Activated T-helper 1 cell treated with anti-CD3 and anti-CD28 coated beads, Interleukin-12 subunit alpha, Interleukin-12 subunit beta, Interleukin-2, Interleukin-4 antibody, amounts not matched to agents 30 ng/mL and 10 ng/mL and 1 ng/mL, durations not matched to agents 14 hours and 24 hours and 36 hours (primary cell): ENCODE data around the gene MBD3L2B. TPM values are rescaled to one million over a fixed set of nuclear protein-coding genes. Genes with fewer than 3 reads are reported as not detected.

Source experiments
- DNase-seq: peaks from one replicate; pipeline ENCODE4 v3.0.0; 2021; ENCODE audit warnings: low spot score
- H3K27ac Mint-ChIP-seq: one replicate; pipeline ENCODE4 v1.8.0; 2021; ENCODE audit warnings: mild to moderate bottlenecking, mixed read lengths
- H3K27me3 Mint-ChIP-seq: one replicate; pipeline ENCODE4 v1.8.0; 2022; ENCODE audit warnings: mild to moderate bottlenecking, moderate library complexity, mixed read lengths; ENCODE audit not compliant: insufficient read depth
- H3K36me3 Mint-ChIP-seq: one replicate; pipeline ENCODE4 v1.8.0; 2021; ENCODE audit warnings: low read depth, mixed read lengths
- H3K4me1 Mint-ChIP-seq: one replicate; pipeline ENCODE4 v1.8.0; 2021; ENCODE audit warnings: low read depth, mixed read lengths
- H3K4me3 Mint-ChIP-seq: one replicate; pipeline ENCODE4 v1.8.0; 2021; ENCODE audit warnings: mild to moderate bottlenecking, moderate library complexity, mixed read lengths
- H3K9me3 Mint-ChIP-seq: one replicate; pipeline ENCODE4 v1.8.0; 2021; ENCODE audit warnings: mixed read lengths
- intact Hi-C: fragments of 100-400 bp; cut with micrococcal nuclease; formaldehyde crosslinking; loops from one replicate; pipeline ENCODE4 v1.15.1; 2024
- total RNA-seq: library from RNA; stranded (reverse); gene quantifications from 2 replicates; pipeline ENCODE4 v1.2.3, GENCODE V29; 2022

The MBD3L2B gene
- total RNA-seq, 1 donor from 2014 or later = not detected

GRCh38 chr19:7004313-7004931, 16.8 kb downstream of the MBD3L2B start:
- intact Hi-C loops = loop anchor here (1.0 kb wide), 3 partner anchors 62 to 337 kb away; no protein-coding TSS in a partner anchor
- no peak overlapping the region for H3K27ac Mint-ChIP-seq
- peaks cover 16% of the 10 kb centered on the region for H3K4me1 Mint-ChIP-seq
- no peaks in the 10 kb centered on the region for H3K27me3 Mint-ChIP-seq
- no peak overlapping the region for H3K4me3 Mint-ChIP-seq
- H3K36me3 Mint-ChIP-seq = no peaks in the 10 kb centered on the region
- DNase-seq = no peak
- H3K9me3 Mint-ChIP-seq = no peaks in the 10 kb centered on the region

- no peaks in the 10 kb centered on the region for H3K36me3 Mint-ChIP-seq
- peaks cover 12% of the 10 kb centered on the region for H3K4me1 Mint-ChIP-seq
- DNase-seq = no peak
- intact Hi-C loops = no loop called here
- peak overlapping the region; percentile 27 for H3K27ac Mint-ChIP-seq
- H3K4me3 Mint-ChIP-seq = no peak overlapping the region
- no peaks in the 10 kb centered on the region for H3K27me3 Mint-ChIP-seq
- H3K9me3 Mint-ChIP-seq = peaks cover 10% of the 10 kb centered on the region
These were observed 20.4 kb downstream of the MBD3L2B start for GRCh38 chr19:7000816-7001215.

- intact Hi-C loops = no loop called here
These were observed 20.9 kb downstream of the MBD3L2B start for GRCh38 chr19:7000333-7000732.

GRCh38 chr19:6999933-7000332, 21.3 kb downstream of the MBD3L2B start:
- Mint-ChIP-seq H3K36me3 (peaks cover 6% of the 10 kb centered on the region), H3K27ac (no peak overlapping the region), H3K9me3 (peaks cover 17% of the 10 kb centered on the region), H3K4me3 (no peak overlapping the region), H3K4me1 (peaks cover 12% of the 10 kb centered on the region), H3K27me3 (no peaks in the 10 kb centered on the region)
- no peak for DNase-seq
- intact Hi-C loops = no loop called here

More at GRCh38 chr19:7000333-7000732, 20.9 kb downstream of the MBD3L2B start:
- Mint-ChIP-seq H3K36me3 (peaks cover 2% of the 10 kb centered on the region), H3K4me1 (peaks cover 12% of the 10 kb centered on the region), H3K9me3 (peaks cover 13% of the 10 kb centered on the region), H3K27me3 (no peaks in the 10 kb centered on the region), H3K27ac (no peak overlapping the region), H3K4me3 (no peak overlapping the region)
- DNase-seq = no peak

- H3K36me3 Mint-ChIP-seq = peaks cover 7% of the 10 kb centered on the region
- peak overlapping the region; percentile 37 for H3K4me3 Mint-ChIP-seq
- H3K27me3 Mint-ChIP-seq = no peaks in the 10 kb centered on the region
- H3K4me1 Mint-ChIP-seq = peaks cover 8% of the 10 kb centered on the region
- no peak for DNase-seq
- peak overlapping the region; percentile 13 for H3K27ac Mint-ChIP-seq
- peaks cover 21% of the 10 kb centered on the region for H3K9me3 Mint-ChIP-seq
- intact Hi-C loops = no loop called here
These were observed 23.4 kb downstream of the MBD3L2B start for GRCh38 chr19:6997679-6998445.

- DNase-seq = no peak
- Mint-ChIP-seq H3K27me3 (no peaks in the 10 kb centered on the region), H3K27ac (no peak overlapping the region), H3K36me3 (peaks cover 7% of the 10 kb centered on the region), H3K9me3 (peaks cover 21% of the 10 kb centered on the region), H3K4me1 (peaks cover 8% of the 10 kb centered on the region), H3K4me3 (no peak overlapping the region)
- intact Hi-C loops = no loop called here
These were observed 24.4 kb downstream of the MBD3L2B start for GRCh38 chr19:6996810-6997209.

GRCh38 chr19:6995054-6995453, 26.2 kb downstream of the MBD3L2B start:
- Mint-ChIP-seq H3K4me3 (no peak overlapping the region), H3K9me3 (peaks cover 21% of the 10 kb centered on the region), H3K27me3 (no peaks in the 10 kb centered on the region), H3K4me1 (peaks cover 8% of the 10 kb centered on the region), H3K27ac (no peak overlapping the region), H3K36me3 (peaks cover 7% of the 10 kb centered on the region)
- intact Hi-C loops = no loop called here
- no peak for DNase-seq

GRCh38 chr19:6988257-6988656, 33.0 kb downstream of the MBD3L2B start:
- Mint-ChIP-seq H3K36me3 (peaks cover 2% of the 10 kb centered on the region), H3K4me1 (no peaks in the 10 kb centered on the region), H3K4me3 (no peak overlapping the region), H3K9me3 (peaks cover 24% of the 10 kb centered on the region), H3K27ac (no peak overlapping the region), H3K27me3 (no peaks in the 10 kb centered on the region)
- intact Hi-C loops = no loop called here
- DNase-seq = no peak

- no peak for DNase-seq
- no peak overlapping the region for H3K27ac Mint-ChIP-seq
- no peaks in the 10 kb centered on the region for H3K4me1 Mint-ChIP-seq
- H3K36me3 Mint-ChIP-seq = peaks cover 2% of the 10 kb centered on the region
- intact Hi-C loops = no loop called here
- no peak overlapping the region for H3K4me3 Mint-ChIP-seq
- peaks cover 26% of the 10 kb centered on the region for H3K9me3 Mint-ChIP-seq
- H3K27me3 Mint-ChIP-seq = no peaks in the 10 kb centered on the region
These were observed 33.4 kb downstream of the MBD3L2B start for GRCh38 chr19:6987850-6988249.

GRCh38 chr19:6983448-6983847, 37.8 kb downstream of the MBD3L2B start:
- no peak for DNase-seq
- Mint-ChIP-seq H3K36me3 (peaks cover 2% of the 10 kb centered on the region), H3K9me3 (peaks cover 38% of the 10 kb centered on the region), H3K4me1 (no peaks in the 10 kb centered on the region), H3K27me3 (no peaks in the 10 kb centered on the region), H3K4me3 (no peak overlapping the region), H3K27ac (no peak overlapping the region)
- intact Hi-C loops = no loop called here

GRCh38 chr19:6979399-6979798, 41.8 kb downstream of the MBD3L2B start:
- Mint-ChIP-seq H3K27me3 (no peaks in the 10 kb centered on the region), H3K36me3 (peaks cover 2% of the 10 kb centered on the region)
- no peak for DNase-seq

GRCh38 chr19:6976197-6976596, 45.0 kb downstream of the MBD3L2B start:
- no peak for DNase-seq
- H3K4me3 Mint-ChIP-seq = no peak overlapping the region
- no peaks in the 10 kb centered on the region for H3K27me3 Mint-ChIP-seq
- peaks cover 2% of the 10 kb centered on the region for H3K36me3 Mint-ChIP-seq
- no peak overlapping the region for H3K27ac Mint-ChIP-seq
- intact Hi-C loops = no loop called here
- peaks cover 20% of the 10 kb centered on the region for H3K9me3 Mint-ChIP-seq
- H3K4me1 Mint-ChIP-seq = no peaks in the 10 kb centered on the region

More at GRCh38 chr19:6979399-6979798, 41.8 kb downstream of the MBD3L2B start:
- Mint-ChIP-seq H3K9me3 (peaks cover 39% of the 10 kb centered on the region), H3K27ac (no peak overlapping the region), H3K4me3 (no peak overlapping the region), H3K4me1 (no peaks in the 10 kb centered on the region)
- intact Hi-C loops = no loop called here

GRCh38 chr19:6971366-6971765, 49.9 kb downstream of the MBD3L2B start:
- Mint-ChIP-seq H3K27ac (no peak overlapping the region), H3K4me1 (no peaks in the 10 kb centered on the region), H3K36me3 (no peaks in the 10 kb centered on the region), H3K27me3 (peaks cover 1% of the 10 kb centered on the region), H3K9me3 (no peaks in the 10 kb centered on the region), H3K4me3 (no peak overlapping the region)
- no peak for DNase-seq
- intact Hi-C loops = no loop called here
